ENCODE measurements around the gene BMI1. TPM values are rescaled to one million over a fixed set of nuclear protein-coding genes. Genes with fewer than 3 reads are reported as not detected.

The BMI1 gene
- total and polyA plus RNA-seq, 2 donors (not counting 1 experiment from before 2014, with no cell fraction given) = 18.0 to 83.8 TPM

GRCh38 chr10:22325272-22326144, 4.6 kb downstream of the BMI1 start:
- WGBS (ENCODE audit: insufficient coverage) = under 1% methylated on average over 75 of the region's 92 CpGs
- DNase-seq = peak; percentile 85
- Mint-ChIP-seq H3K9me3 (ENCODE audit: insufficient read depth) (no peaks in the 10 kb centered on the region), H3K27ac (peak overlapping the region; percentile 90), H3K4me1 (peaks cover 39% of the 10 kb centered on the region), H3K27me3 (no peaks in the 10 kb centered on the region), H3K4me3 (peak overlapping the region; percentile 90)
- Histone ChIP-seq H3K9me3 (ENCODE audit: control extremely low read depth in 1 of 3, control insufficient read depth in 2 of 3, insufficient read depth in 1 of 3, low read length in 2 of 3) (no peaks in the 10 kb centered on the region), H3K36me3 (replicated peaks in 1 of 2; ENCODE audit: control extremely low read depth in 1 of 2, control insufficient read depth in 1 of 2, extremely low read depth in 1 of 2, insufficient read depth in 2 of 2, low read length in 1 of 2) (peaks cover 6 to 23% of the 10 kb centered on the region in 2 experiments), H3K27me3 (replicated peaks in 1 of 4; ENCODE audit: control extremely low read depth in 1 of 4, control insufficient read depth in 3 of 4, insufficient read depth in 4 of 4, low read length in 3 of 4) (peaks cover 0 to 16% (median 4%) of the 10 kb centered on the region in 4 experiments), H4K20me1 (ENCODE audit: control insufficient read depth, insufficient read depth, low read length, poor library complexity, severe bottlenecking) (peaks cover 13% of the 10 kb centered on the region), H3K4me3 (ENCODE audit: control extremely low read depth in 1 of 5, extremely low read depth in 1 of 5, insufficient read depth in 1 of 5, low read depth in 2 of 5, low read length in 4 of 5) (peak overlapping the region; percentile 52 to 80 (median 73)), H3K27ac (ENCODE audit: low read length in 2 of 2) (peak overlapping the region; percentile 0 to 63), H3K4me1 (ENCODE audit: control insufficient read depth in 2 of 2, insufficient read depth in 2 of 2, low read length in 2 of 2) (peaks cover 28 to 37% of the 10 kb centered on the region in 2 donors), H3K79me2 (ENCODE audit: control insufficient read depth, insufficient read depth, low read length) (no peaks in the 10 kb centered on the region), H2AFZ (ENCODE audit: insufficient read depth, low read depth, low read length, poor library complexity, severe bottlenecking) (peak overlapping the region; percentile 60), H3K4me2 (replicated peaks; ENCODE audit: low read depth, low read length, poor library complexity, severe bottlenecking) (peak overlapping the region; percentile 83), H3K9ac (ENCODE audit: low read length) (peak overlapping the region; percentile 68)
- peak; percentile 32 for ATAC-seq (ENCODE audit: low read depth)
- ChIA-PET CTCF (interaction anchor here (1.0 to 1.6 kb wide), 3 partner anchors 9 to 111 kb away, joined by 4 to 5 read pairs (median 5); partner anchors contain the start of gene COMMD3), POLR2A (interaction anchor here (0.8 to 5.0 kb wide), 6 partner anchors 9 to 259 kb away, joined by 3 to 28 read pairs (median 4); partner anchors contain the start of gene COMMD3)
- TF ChIP-seq, protein P1, sequence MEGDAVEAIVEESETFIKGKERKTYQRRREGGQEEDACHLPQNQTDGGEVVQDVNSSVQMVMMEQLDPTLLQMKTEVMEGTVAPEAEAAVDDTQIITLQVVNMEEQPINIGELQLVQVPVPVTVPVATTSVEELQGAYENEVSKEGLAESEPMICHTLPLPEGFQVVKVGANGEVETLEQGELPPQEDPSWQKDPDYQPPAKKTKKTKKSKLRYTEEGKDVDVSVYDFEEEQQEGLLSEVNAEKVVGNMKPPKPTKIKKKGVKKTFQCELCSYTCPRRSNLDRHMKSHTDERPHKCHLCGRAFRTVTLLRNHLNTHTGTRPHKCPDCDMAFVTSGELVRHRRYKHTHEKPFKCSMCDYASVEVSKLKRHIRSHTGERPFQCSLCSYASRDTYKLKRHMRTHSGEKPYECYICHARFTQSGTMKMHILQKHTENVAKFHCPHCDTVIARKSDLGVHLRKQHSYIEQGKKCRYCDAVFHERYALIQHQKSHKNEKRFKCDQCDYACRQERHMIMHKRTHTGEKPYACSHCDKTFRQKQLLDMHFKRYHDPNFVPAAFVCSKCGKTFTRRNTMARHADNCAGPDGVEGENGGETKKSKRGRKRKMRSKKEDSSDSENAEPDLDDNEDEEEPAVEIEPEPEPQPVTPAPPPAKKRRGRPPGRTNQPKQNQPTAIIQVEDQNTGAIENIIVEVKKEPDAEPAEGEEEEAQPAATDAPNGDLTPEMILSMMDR (IDR thresholded peaks at IDR 0.05) = no peak
- no peak for TF ChIP-seq EZH2 (IDR thresholded peaks at IDR 0.05; ENCODE audit: borderline replicate concordance, insufficient read depth, low read depth, low read length, poor library complexity, severe bottlenecking)
- intact Hi-C loops (cut with micrococcal nuclease) = loop anchor here (1.0 to 5.0 kb wide), 3 partner anchors 8 to 1122 kb away; no protein-coding TSS in a partner anchor

Data from B cell (primary cell).